Fibroblast of skin of left quadriceps (primary cell): Measurements from ENCODE around the gene C6orf15.
A peak's percentile ranks its signal among the peaks of the same experiment; 100 is the strongest.

Experiments
- DNase-seq, 2 experiments: peaks; one replicate each; pipeline ENCODE4 v3.0.0-alpha.2; 2013; ENCODE audit warnings: low read depth in 2 of 2

C6orf15 gene

GRCh38 chr6:31112478-31112877 is at the start of gene C6orf15:
Gene C6orf15 (minus strand): TSS chr6:31112575. CDS start chr6:31112555, 20 bp downstream.
- DNase-seq, result no peak

- DNase-seq, result no peak
Measured at GRCh38 chr6:31161216-31162126, 49.1 kb upstream of the C6orf15 start.

- DNase-seq, result no peak
Measured at GRCh38 chr6:31158863-31159855, 46.8 kb upstream of the C6orf15 start.

- peak; percentile 99 for DNase-seq
Measured at GRCh38 chr6:31158140-31158862, 45.9 kb upstream of the C6orf15 start, which contains the start of gene TCF19. Gene TCF19 (plus strand): TSS chr6:31158589. CDS start chr6:31159470, 881 bp downstream.

GRCh38 chr6:31157513-31158139 is 45.3 kb upstream of the C6orf15 start, which contains the start of gene CCHCR1:
Gene CCHCR1 (minus strand): TSS chr6:31157802. CDS start chr6:31157600, 202 bp downstream.
- no peak for DNase-seq

- DNase-seq, result no peak
Measured at GRCh38 chr6:31156641-31157040, 44.3 kb upstream of the C6orf15 start.

GRCh38 chr6:31154436-31154835 is 42.1 kb upstream of the C6orf15 start:
- no peak for DNase-seq

- no peak for DNase-seq
Measured at GRCh38 chr6:31152781-31153180, 40.4 kb upstream of the C6orf15 start.

- no peak for DNase-seq
Measured at GRCh38 chr6:31149827-31150447, 37.6 kb upstream of the C6orf15 start.

- no peak for DNase-seq
Measured at GRCh38 chr6:31145386-31145785, 33.0 kb upstream of the C6orf15 start.

GRCh38 chr6:31144970-31145340 is 32.6 kb upstream of the C6orf15 start:
- no peak for DNase-seq

- no peak for DNase-seq
Measured at GRCh38 chr6:31144296-31144969, 32.1 kb upstream of the C6orf15 start.

- peak; percentile 40 for DNase-seq
Measured at GRCh38 chr6:31143148-31143547, 30.8 kb upstream of the C6orf15 start.

GRCh38 chr6:31142361-31142761 is 30.0 kb upstream of the C6orf15 start:
- DNase-seq, result no peak

- DNase-seq, result no peak
Measured at GRCh38 chr6:31140643-31141042, 28.3 kb upstream of the C6orf15 start.

- DNase-seq, result peak; percentile 62 to 67
Measured at GRCh38 chr6:31139599-31139998, 27.2 kb upstream of the C6orf15 start.

GRCh38 chr6:31138982-31139381 is 26.6 kb upstream of the C6orf15 start, which contains the start of gene PSORS1C2:
Gene PSORS1C2 (minus strand): TSS chr6:31139066. CDS start chr6:31139026, 40 bp downstream.
- no peak for DNase-seq

GRCh38 chr6:31135710-31136109 is 23.3 kb upstream of the C6orf15 start:
- DNase-seq, result no peak

- no peak for DNase-seq
Measured at GRCh38 chr6:31132806-31133205, 20.4 kb upstream of the C6orf15 start.

GRCh38 chr6:31131595-31131994 is 19.2 kb upstream of the C6orf15 start:
- DNase-seq, result no peak
